HG03342 (cell line): Measurements from ENCODE around the gene TSPAN3.

Experiments
- ATAC-seq: cut with Tn5 transposase; IDR thresholded peaks from one replicate; pipeline ENCODE4 v1.9.1; 2021; ENCODE audit warnings: mild to moderate bottlenecking, moderate library complexity; ENCODE audit not compliant: unreplicated experiment

Gene TSPAN3

GRCh38 chr15:77012868-77013267, 58.0 kb downstream of the TSPAN3 start:
- peak; percentile 41 for ATAC-seq

- no peak for ATAC-seq
Measured at GRCh38 chr15:77012117-77012712, 58.7 kb downstream of the TSPAN3 start.

GRCh38 chr15:77010857-77011256, 60.1 kb downstream of the TSPAN3 start:
- no peak for ATAC-seq

DNA sequence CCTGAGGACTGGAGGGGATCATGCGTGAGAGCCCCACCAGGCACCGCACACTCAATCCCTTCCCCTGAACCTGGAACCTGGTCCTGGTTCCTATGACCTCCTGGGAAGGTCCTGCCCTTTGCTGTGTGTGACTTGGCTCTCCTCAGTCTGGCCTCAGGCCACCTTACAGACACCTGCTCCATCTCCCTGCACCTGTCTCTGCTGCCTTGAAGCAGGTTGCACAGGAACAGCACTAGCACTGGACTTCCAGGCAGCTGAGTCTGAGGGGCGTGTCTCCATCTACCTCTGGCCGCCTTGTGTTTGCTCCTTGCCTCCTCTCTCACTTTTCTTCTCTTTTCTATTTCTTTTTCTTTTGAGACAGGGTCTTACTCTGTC, 60.6 kb downstream of the TSPAN3 start:
- ATAC-seq = no peak

GRCh38 chr15:77009646-77010311, 61.1 kb downstream of the TSPAN3 start:
- no peak for ATAC-seq

DNA sequence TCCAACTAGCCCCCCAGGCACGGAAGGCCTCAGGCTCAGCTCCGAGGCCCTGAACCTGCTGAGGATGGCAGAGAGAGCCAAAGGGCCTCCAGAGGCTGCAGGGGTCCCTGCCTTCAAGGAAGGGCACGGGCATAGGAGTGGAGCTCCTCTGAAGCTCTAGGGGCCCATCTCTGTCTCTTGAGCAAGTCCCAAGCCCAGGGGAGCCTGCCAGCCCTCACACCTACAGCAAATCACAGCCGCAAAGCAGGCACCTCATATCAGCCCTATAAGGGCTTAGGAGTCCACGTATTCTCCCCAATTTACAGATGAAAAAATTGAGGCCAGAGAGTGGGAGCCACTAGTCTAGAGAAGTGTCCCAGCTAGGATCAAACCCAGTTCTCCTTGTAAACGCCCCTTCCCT, 61.7 kb downstream of the TSPAN3 start:
- ATAC-seq = no peak

GRCh38 chr15:77004189-77004588, 66.7 kb downstream of the TSPAN3 start:
- no peak for ATAC-seq

DNA sequence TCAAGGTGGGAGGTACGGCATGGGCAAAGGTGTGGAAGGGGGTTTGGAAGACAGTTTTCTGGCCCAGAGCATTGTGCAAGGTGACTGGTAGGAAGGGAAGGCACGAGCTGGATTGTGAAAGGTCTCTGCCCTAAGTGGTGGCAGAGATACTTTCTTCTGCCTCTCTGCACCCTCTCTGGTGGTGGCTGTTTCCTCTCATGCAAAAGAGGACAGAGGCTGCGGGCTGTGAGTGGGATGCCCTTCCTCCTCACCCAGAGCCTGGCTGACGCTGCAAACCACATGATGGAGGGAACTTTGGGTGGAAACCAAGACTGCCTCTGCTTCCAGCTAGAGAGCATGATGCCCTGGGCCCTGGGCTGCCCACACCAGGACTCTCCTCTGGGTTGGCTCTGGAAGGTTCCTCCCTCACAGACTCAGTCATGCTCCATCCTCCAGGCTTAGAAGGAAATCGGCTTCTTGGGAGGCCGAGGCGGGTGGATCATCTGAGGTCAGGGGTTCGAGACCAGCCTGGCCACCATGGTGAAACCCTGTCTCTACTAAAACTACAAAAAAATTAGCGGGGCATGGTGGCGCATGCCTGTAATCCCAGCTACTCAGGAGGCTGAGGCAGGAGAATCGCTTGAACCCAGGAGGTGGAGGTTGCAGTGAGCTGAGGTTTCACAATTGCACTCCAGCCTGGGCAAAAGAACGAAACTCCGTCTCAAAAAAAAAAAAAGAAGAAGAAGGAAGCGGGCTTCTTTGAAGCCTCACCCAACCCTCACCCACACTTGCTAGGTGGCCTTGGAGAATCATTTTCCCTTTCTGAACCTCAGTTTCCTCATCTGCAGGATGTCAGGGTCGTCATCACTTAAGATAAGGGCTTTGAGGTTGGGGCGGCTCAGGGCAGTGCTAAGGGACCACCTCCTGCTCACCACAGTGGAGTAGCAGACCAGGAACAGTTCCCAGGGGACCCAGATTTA, 67.7 kb downstream of the TSPAN3 start:
- ATAC-seq = peak; percentile 69

GRCh38 chr15:77002436-77002835, 68.5 kb downstream of the TSPAN3 start:
- ATAC-seq = no peak

- no peak for ATAC-seq
Measured at GRCh38 chr15:77001966-77002365, 68.9 kb downstream of the TSPAN3 start.

DNA sequence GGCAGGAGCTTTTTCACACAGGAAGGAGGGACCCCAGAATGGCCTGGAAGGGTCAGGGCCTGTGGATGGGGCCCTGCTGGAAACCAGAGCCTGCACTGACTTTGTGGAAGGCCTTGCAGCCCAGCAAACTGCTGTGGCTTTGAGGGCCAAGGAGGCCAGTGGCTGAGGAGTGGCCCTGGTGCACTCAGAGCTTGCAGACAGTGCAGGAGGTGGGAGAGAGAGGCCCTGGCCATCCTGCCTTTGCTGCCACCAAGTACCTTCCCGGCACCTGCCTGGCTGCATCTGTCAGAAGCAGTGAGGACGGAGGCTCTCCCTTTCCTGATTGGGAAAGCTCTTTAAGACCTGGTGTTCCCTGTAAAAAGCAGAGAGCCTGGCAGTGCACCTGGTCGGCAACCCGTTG, 69.6 kb downstream of the TSPAN3 start:
- ATAC-seq = no peak

- ATAC-seq = no peak
Measured at GRCh38 chr15:76999996-77000395, 70.9 kb downstream of the TSPAN3 start.

- ATAC-seq = no peak
Measured at GRCh38 chr15:76998663-76999285, 72.1 kb downstream of the TSPAN3 start.

GRCh38 chr15:76996526-76997401, 74.1 kb downstream of the TSPAN3 start:
- no peak for ATAC-seq

GRCh38 chr15:76996076-76996525, 74.8 kb downstream of the TSPAN3 start:
- ATAC-seq = no peak

DNA sequence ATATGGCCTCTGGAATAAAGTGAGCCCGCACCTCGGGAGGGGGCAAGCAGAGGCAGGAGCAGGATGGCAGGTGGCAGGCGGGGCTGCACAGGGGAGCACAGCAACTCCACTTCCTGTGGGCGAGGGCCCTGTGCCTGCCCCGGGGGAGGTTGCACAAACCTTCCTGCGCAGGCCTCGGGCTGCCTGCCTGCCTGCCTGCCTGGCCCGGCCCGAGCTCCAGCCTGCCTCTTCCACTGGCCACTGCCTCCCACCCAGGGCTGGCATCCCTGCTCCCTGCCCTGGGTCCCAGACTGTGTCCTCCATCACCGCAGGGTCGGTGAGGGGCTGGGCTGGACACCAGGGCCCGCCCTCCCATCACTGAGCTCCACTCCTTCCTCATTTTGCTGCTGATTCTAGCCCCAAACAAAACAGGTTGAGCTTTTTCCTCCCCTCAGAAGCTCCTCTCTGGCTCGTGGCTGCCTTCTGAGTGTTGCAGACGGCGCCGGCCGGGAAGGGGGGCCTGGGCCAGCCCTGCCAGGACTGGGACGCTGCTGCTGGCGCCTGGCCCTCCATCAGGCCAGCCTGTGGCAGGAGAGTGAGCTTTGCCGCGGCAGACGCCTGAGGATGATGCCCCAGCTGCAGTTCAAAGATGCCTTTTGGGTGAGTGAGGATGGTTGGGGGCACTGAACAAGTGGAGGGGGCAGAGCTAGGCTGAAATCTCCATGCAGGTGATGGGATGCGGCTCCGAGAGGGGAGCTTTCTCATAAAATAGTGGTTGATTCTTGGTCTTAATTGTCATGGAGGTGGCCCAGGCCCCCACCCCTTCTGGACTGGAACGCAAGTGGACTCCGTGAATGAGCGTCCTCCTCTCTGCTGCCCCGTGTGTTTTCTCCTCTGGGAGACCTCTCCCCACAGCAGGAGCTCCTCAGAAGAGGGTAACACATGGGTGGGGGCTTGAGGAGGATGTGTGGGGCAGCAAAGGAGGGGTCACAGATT, 75.7 kb downstream of the TSPAN3 start, which contains the start of gene PSTPIP1:
TSS of gene PSTPIP1 (plus strand) at position 156 of the 975 bp plus-strand sequence. CDS start at position 604, 448 bp downstream.
- peak; percentile 62 for ATAC-seq

GRCh38 chr15:76994496-76994895, 76.4 kb downstream of the TSPAN3 start:
- no peak for ATAC-seq

DNA sequence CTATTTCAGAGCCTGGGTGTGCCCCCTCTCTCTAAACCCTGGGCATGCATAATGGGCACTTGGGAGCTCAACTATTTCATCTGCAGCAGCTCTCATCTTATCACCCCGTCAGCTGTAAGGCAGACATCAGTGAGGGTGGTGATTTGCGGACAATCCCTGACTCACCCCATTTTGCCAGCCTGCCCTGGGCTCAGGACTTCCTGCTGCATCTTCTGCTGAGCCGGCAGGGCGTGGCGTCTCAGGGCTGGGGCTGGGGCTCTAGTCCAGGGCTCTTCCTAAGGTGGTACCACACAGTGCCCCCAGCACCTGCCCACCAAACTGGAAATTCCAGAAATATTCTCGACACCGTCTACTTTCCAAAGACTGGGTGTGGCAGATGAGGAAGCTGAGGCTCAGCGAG, 76.9 kb downstream of the TSPAN3 start:
- ATAC-seq = no peak
